GM19025 (cell line): ENCODE data around the gene DMD.

Source experiments
- ATAC-seq: cut with Tn5 transposase; IDR thresholded peaks from one replicate; pipeline ENCODE4 v1.9.1; 2021; ENCODE audit warnings: mild to moderate bottlenecking, low read depth, moderate library complexity; ENCODE audit not compliant: unreplicated experiment

The DMD gene

DNA sequence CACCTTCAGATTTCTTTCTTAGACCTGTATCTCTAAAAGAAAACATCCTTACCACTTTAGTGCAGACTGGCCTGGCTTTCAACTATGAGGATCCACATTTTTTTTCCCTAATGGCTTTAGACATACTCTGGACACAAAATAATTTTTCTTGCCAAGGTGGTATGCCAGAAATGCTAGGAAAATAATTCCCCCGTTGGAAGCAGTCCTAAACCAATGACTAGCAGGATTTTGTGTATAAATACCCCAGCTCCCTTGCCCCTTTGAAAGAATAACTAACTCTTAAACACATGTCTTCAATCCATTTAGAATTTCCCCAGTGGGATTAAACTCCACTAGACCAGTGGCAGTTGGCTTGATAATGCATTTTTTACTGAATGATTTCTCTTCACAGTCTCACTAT, 1639.0 kb downstream of the DMD start:
- no peak for ATAC-seq

DNA sequence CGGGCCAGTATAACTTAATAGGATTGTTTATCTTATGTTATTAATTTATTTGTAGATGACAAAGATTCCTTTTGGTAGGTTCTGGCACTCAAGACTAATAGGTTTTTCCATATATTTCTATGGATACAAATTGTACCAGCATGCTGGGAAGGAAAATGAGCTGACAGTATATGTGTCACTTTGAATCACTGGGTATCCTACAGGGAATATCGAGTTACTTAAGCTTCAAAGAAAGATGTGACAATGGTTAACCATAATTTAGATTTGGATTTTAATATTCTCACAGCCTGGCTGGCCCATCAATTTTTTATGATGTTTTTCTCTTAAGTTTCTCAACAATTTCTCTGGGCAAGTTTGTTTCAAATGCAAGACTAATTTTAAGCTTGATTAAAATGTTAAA, 1640.7 kb downstream of the DMD start:
- no peak for ATAC-seq

DNA sequence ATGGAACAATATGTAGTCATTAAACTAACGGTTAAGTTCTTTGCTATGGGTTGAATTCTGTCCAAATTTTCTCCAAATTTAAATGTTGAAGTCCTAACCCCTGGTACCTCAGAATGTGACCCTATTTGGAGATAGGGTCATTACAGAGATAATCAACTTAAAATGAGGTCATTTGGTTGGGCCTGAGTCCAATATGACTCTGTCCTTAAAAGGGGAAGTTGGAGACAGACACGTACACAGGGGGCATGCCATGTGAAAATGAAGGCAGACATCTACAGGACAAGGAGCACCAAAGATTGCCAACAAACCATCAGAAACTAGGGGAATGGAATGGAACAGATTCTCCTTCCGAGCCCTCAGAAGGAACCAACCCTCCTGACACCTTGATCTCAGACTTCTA, 1647.6 kb downstream of the DMD start:
- no peak for ATAC-seq

DNA sequence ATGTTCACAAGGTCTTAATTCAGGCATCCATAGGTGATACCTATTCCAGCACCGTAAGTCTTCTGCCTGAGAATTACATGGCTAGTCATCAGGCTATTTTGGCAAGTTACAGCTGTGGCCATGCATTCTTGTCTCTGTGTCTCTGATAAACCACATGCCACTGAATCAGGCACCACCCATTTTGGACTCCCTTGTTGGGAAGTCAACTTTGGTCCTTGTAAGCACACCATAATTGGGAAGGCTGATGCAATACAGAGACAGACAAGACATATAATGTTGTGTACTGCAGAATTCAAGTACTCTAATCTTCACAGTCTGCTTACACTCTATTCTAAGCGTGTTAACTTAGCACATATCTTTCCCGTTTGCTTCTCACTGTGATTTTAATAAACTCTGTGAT, 1655.8 kb downstream of the DMD start:
- no peak for ATAC-seq

DNA sequence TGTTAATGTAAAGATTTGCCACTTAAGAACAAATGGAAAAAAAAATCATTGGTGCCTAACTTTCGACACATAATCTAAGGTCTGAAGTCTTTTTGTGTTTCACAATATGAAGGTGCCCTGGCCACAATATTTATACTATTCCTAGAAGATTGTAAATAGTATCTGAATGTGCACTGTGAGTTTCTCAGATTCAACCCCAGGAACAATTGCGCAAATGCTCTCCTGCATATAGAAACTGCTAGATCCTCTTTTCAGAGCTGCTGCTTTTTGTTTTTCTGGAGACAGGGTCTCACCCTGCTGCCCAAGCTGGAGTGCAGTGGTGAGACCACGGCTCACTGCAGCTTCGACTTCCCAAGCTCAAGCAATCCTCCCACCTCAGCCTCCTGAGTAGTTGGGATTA, 1659.4 kb downstream of the DMD start:
- ATAC-seq: no peak

DNA sequence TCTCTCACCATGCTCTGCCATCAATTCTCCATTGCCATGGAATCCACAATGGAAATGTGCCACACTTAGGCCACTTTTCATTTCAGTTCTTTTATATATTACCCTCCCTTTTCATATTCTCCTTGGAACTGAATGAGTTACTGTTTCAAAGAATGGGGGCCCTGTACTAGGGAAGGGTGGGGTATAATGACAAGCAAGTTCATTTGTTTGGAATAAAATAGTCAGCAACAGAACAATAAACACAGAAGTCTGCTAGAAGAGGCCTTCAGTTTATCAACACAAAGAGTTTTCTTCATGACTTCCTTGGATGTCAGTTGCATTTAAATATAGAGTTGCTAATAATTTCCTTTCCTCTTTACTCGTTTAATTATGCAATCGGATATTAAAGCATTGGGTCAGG, 1661.2 kb downstream of the DMD start:
- ATAC-seq: no peak

DNA sequence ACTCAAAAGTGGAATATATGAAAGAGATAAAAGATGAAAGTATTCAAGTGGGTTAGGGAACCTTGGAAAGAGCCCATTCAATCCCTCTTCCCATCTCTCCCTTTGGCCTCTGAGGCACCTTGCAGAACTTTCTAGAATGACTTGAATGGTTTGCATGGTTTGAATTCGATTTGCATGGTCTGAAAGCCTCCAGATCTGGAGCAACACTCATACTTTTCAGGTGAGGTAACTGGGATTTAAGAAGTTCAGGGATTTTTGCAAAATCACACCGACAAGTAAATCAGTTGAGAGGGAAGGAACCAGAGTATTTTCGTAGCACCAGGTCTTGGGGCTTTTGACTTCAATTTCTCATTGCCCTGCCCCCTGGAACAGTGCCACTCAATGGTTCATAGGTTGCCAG, 1663.5 kb downstream of the DMD start:
- ATAC-seq: no peak

DNA sequence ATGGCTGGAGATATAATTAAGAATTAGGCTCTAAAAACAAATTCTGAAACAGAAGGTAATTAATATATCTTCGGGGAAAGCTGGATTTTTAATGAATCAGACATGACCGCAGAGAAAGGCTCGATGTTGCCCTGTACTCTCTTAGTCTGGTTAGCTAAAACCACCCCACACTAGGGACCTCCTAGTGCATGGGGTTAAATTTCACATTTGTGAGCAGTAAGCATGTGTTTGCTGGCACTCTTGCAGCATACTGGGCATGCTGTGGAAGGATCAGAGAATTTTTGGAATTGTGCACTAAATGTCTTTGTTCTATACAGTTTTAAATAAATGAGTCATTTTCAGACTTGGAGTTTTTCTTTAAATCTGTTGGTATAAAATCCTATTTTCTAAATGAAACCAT, 1663.9 kb downstream of the DMD start:
- ATAC-seq: no peak

DNA sequence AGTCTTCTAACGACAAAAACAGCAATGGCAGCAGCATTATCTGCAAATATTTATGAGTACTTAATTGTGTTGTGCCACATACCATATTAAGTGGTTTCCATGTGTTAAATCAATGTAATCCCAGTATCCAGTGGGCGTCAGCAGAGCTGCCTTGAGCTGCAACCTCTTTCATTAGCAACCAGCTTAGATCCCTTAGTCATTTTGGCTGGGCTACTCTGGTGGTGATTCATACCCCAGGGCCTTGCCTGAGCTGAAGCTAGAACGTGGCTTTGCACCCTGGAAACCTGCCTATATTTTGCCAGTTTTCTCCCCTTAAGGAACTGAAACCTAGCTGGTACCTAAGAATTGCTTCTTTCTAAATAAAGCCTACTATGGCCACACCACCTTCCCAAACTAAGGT, 1665.2 kb downstream of the DMD start:
- ATAC-seq: no peak

DNA sequence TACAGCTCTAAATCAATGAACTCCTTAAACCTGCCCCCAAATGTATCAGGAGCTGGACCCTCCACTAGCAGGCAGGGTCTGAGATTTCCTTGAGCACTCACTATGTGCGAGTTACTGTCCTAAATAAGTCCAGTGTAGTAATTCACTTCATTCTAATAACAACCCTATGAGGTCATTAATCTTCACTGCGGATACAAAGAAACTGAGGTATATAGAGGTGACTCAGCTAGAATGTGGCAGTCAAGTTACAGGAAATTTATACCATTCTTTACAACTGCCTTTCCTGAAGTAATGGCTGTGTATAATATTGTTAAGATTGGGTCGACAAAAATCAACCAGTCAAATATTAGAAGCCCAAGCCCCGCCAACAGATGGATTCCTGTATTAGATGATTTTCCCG, 1665.6 kb downstream of the DMD start:
- no peak for ATAC-seq

DNA sequence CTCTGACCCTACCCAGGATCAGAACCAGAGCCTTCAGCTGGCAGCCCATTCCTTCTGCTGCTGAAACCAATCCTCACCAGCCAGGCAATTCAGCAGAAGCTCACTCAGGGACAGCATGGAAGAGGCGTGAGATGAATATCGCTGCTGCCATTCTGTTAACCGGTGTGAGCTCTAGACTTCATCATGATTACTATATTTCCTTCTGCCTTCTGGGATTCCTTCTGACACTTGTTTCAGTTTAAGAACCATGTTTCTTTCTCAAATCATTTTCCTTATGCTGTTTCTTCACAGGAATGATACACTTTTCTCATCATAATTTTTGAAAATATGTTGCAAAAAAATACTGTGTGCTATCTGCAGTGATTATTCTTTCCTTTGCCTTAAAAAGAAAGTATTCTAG, 1666.2 kb downstream of the DMD start:
- ATAC-seq: no peak

DNA sequence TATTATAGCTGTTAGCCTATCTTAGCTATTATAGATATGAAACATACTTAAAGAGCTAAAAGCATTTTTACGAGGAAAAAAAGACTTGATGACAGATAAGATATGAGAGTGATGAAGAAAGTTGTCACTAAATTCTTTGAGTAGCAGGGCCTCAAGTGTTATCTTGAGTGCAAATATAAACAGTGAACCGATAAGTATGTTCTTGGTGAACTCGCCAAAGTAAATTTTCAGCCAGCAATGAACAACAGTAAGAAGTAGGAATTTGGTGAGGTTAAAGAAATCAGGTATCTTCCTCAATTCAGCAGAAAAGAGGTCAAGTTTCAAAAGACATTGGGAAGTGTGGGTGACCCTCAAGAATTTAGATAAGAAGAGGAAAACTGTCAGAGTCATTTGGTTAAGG, 1667.7 kb downstream of the DMD start:
- ATAC-seq: no peak

DNA sequence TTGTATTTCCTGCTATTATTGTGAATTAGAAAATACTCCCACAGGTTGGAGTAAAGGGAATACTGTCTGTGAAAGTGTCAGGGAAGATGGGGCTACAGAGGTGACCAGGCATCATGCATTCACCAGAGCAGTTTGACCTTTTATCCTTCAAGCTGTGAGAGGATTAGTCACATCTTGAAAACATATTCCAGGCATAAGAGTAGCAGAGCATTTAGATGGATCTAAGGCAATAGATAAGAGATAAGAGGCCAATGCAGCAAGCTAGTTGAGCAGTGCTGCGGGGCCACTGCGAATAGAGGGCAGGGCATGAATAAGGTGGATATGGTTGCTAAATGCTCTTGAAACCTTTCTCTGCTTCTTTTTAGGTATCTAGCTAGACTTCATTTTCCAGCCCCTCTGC, 1668.8 kb downstream of the DMD start:
- no peak for ATAC-seq

DNA sequence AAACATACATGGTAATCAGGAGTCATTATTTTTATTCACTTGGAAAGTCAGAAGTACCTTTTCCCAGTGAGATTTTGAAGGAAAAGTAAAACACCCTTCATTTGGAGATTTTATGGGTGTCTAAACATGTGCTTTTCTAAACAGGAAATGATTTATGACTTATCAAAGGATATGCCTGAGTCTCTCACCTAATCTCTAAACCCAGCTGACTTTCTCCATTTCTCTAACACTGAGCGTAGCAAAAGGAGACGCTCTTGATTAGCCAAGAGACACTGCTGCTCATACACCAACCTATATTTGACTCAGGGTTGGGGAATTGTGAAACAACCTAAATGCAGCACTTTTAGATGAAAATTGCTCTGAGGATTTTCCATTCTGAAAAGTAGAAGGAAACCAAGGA, 1671.0 kb downstream of the DMD start:
- ATAC-seq: no peak

DNA sequence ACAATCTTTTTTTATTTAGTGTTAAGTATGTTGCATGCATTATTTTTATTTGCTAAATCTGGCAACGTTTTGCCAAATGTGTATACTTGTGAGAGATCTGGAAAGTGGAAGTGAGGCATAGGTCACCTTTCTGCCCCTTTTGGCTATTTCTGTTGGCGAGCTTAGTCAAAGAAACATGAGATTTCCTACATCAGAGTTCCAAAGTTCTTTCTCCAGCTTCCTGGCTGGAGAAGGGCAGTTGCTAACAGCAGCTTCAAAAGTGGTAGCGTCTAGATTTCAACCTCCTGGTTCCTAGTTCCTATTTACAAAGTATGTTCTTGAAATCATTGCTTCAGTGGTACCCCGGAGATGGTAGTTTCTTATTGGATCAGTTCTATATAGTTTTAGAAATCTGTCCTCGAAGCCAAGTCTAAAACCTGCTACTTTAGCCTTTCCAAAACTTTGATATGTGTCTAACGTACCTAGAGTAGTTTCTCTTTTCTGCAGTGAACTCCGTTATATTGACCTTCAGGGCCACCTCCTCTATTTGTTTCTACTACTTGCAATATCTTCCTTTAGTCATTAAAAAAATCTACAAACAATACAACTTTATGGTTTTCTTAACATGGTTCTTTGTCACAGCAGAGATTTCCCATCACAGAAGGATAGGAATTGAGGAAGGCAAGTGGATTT, 1683.8 kb downstream of the DMD start:
- ATAC-seq: no peak

DNA sequence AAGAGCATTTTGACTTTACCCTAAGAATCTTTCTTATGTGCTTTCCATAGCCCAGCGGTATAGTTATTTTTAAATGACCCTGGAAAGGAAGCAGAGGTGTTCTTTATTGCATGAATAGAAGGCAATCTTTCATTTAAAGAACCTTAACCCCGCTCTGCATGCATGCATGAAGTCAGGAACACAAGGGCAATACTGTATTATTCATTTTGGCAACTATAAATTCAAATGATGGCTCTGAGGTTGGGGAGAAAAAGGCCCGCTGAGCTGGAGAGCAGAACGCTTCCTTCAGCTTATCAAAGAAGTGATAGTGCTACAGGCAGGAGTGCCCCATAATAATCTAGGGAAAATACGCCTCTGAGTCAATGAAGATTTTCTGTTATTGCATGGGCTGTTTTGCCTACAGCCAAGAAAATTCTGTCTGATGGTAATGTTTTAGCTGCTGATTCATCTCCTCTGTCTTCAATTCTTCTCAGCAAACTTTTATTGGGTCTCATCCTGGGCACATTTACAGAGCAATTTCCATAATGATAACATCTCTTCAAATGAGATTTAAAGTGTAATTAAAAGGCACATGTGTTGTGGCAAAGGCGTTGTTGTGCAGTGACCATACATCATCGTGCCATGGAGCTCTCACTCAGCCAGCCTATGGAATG, 1687.3 kb downstream of the DMD start:
- ATAC-seq: no peak

DNA sequence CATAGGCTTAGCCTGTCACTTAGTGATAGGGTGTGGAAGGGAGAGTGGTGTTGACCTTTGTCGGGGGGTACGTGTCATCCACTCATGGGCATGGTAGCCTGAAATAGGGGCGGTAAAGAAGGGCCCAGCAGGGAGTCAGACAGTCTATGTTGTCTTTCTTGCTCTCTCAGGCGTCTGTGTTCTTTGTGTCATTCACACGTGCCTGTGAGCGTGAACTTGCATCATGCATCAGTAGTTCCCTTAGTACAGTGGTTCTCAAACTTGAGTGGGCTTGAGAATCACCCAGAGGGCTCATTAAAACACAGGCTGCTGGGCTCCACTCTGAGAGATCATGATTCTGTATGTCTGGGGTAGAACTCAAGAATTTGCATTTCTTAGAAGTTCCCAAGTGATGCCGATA, 1688.6 kb downstream of the DMD start:
- ATAC-seq: no peak

DNA sequence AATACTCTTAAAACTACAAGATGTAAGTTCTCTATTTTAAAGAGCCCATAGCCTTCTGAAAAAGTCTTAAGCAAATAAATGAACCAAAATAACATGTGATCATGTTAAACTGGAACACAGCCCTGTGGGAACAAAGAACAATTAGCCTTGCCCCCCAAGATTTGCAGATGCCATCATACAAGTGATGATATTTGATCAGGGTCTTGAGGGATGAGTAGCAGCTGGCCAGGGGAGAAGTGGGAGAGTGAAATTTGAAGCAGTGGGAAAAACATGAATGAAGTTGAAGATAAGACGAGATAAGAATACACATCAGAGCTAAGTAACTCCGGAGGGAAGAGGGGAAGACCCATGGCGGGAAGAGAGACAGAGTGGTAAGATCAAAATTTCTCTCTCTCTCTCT, 1689.4 kb downstream of the DMD start:
- ATAC-seq: no peak

DNA sequence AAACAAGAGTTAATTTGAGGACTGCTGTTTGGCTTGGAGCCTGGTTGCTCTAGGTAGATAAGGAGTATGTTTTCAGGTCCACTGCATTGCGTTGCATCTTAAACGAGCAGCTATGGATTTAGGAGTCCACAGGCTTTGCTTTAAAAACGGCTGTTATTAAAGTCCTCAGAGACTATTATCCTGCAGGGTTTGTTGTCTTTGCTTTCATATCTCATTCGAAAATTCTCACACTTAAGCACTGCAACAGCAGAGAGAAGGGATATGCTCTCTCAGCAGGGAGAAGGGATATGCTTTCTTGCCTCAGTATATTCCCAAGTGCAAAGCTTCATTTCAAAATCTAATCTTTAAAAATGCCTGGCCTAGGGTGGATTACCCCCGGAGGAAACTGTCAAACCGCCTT, 1694.8 kb downstream of the DMD start:
- no peak for ATAC-seq

DNA sequence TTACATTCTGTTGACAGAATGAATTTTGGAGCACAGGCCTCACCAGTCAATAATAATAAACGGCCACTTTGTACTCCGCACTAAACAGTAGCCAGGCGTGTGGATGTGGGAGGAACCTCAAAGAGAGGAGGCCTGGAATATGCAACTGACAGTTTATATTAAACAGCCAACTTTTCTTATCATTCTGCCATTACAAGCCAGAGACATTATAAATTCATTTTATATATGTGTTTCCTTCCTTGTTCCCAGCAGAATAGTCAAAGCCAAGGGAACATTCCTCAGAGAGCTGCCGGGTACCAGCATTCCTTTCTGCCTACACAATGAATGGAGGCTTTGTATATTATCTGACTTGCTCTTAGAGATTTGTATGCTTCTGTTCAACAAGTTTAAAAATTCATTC, 1703.0 kb downstream of the DMD start:
- no peak for ATAC-seq

DNA sequence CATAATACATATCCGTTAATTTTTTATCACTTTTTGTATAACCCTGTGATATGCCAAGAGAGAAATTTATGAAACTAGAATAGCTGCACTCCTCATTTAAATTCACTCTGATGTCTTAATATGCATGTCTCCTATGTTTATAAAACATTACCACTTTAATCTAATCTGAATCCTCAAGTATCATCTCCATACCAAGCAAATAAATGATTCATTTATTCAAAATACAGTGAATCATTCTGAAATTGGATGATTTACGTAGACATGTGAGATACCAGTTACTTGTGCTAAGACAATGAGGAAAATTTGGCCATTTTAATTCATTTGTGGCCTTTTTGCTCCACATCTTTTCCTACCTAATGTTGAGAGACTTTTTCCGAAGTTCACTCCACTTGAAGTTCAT, 1704.4 kb downstream of the DMD start:
- ATAC-seq: no peak

DNA sequence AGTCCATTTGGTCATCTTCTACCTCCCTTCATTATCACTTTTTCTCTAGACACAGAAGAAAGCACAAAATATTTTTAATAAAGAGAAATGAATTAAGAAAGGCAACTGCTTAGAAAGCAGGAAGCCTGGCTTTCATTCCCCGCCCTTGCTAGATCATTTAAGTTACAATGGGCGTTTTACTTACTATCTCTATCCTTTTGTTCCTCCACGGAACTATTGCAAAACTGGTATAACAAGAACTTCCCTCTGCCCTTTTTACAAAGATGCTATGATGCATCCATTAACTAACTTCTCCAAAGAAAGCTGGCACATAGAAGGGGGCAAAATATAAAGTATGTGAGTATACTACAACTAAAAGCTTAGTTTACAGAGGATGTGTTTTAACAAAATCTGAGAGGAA, 1705.0 kb downstream of the DMD start:
- no peak for ATAC-seq

DNA sequence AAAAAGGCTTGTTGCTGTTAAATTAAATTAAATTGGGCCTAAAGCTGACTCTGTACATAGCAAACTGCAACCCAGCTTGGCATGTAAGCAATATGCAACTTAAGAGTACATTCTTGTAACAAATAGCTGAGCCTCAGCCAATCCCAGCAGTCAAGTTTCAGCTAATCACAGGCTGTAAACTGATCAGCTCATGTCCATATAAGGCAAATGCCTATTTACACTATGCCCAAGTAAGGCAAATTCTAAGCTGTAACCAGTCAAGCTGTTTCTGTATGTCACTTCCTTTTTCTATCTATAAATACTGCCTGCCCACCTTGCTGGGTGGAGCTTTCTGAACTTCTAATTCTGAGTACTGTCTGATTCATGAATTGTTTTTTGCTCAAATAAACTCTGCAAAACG, 1710.4 kb downstream of the DMD start:
- no peak for ATAC-seq
